K562 (cell line): ENCODE data around the gene LIN9. TPM values are rescaled to one million over a fixed set of nuclear protein-coding genes. Genes with fewer than 3 reads are reported as not detected.
A peak's percentile ranks its signal among the peaks of the same experiment; 100 is the strongest.

Source experiments
- CHCHD3 ChIP-seq: fragments of 250-450 bp; sonication (Bioruptor Pico); IDR thresholded peaks from 2 replicates; pipeline ENCODE4 v2.1.2; 2022; ENCODE audit warnings: mild to moderate bottlenecking
- CHD2 ChIP-seq: IDR thresholded peaks from 2 replicates; pipeline ENCODE4 v1.6.1; 2011; ENCODE audit warnings: low read depth, low read length
- SMARCB1 ChIP-seq: IDR thresholded peaks from 2 replicates; pipeline ENCODE4 v1.6.1; 2011; ENCODE audit warnings: improper control_type of control experiment, low read depth; ENCODE audit not compliant: insufficient read length
- SMARCE1 ChIP-seq: fragments of 450-650 bp; IDR thresholded peaks from 2 replicates; pipeline ENCODE4 v1.7.1; 2016; ENCODE audit warnings: mild to moderate bottlenecking
- TSC22D4 ChIP-seq: fragments of 450-650 bp; IDR thresholded peaks from 2 replicates; pipeline ENCODE4 v1.6.1; 2016; ENCODE audit warnings: missing genetic modification characterization, missing biosample characterization, control low read depth
- ZNF436 ChIP-seq: fragments of 250-450, 450-650 bp; sonication (Bioruptor Pico); formaldehyde crosslinking; IDR thresholded peaks from 2 replicates; pipeline ENCODE4 v1.7.0; 2020; ENCODE audit warnings: mild to moderate bottlenecking
- ZNF445 ChIP-seq: fragments of 250-450 bp; sonication (Bioruptor Pico); IDR thresholded peaks from 2 replicates; pipeline ENCODE4 v1.4.0; 2020; ENCODE audit warnings: low read depth, mild to moderate bottlenecking, moderate library complexity
- ZNF561 ChIP-seq: fragments of 450-650 bp; formaldehyde crosslinking; conservative IDR thresholded peaks from 2 replicates; pipeline ENCODE4 v1.4.0; 2020; ENCODE audit warnings: mild to moderate bottlenecking, moderate library complexity
- ZNF766 ChIP-seq: fragments of 200-800 bp; sonication (Bioruptor generic); conservative IDR thresholded peaks from 2 replicates; pipeline ENCODE4 v1.6.1; 2016; ENCODE audit warnings: missing genetic modification characterization, missing compliant biosample characterization
- polyA plus RNA-seq, 8 experiments: library from polyadenylated mRNA; depleted of rRNA in 4 of 8; stranded (reverse) in 5 of 8; unstranded in 3 of 8; fragments of >200 nt; fragmentation: Nextera tagmentation in 2 of 8; fragmentation: Illumina TruSeq in 1 of 8; extraction: Ambion mirVana in 2 of 8; extraction: Trizol in 1 of 8; gene quantifications; 2 replicates each; pipeline versions ENCODE4 v1.2.1 to v1.2.3, GENCODE V29; 2011 to 2014; ENCODE audit warnings: inconsistent platforms in 1 of 8, missing spikeins in 1 of 8
- total RNA-seq, 7 experiments: library from RNA; depleted of rRNA in 6 of 7; stranded (reverse); fragments of >200 nt in 6 of 7; fragmentation: Illumina TruSeq in 2 of 7; extraction: Trizol in 2 of 7; gene quantifications; 2 replicates each; pipeline versions ENCODE4 v1.2.1 to v1.2.3, GENCODE V29; 2011 to 2021; ENCODE audit warnings: low replicate concordance in 1 of 7
- TF ChIP-seq, protein P1 (sequence below): fragments of 450-650 bp; IDR thresholded peaks from 2 replicates; pipeline ENCODE4 v1.6.1; 2016; ENCODE audit warnings: mild to moderate bottlenecking, moderate library complexity
- TF ChIP-seq, protein P2 (sequence below): sonication (generic); formaldehyde crosslinking; IDR thresholded peaks from 2 replicates; pipeline ENCODE4 v1.8.1; 2023; ENCODE audit warnings: mild to moderate bottlenecking, missing genetic modification reagents
- TF ChIP-seq, protein P3 (sequence below): fragments of 250-450 bp; sonication (Bioruptor Pico); IDR thresholded peaks from 2 replicates; pipeline ENCODE4 v1.5.0; 2020; ENCODE audit warnings: mild to moderate bottlenecking

The LIN9 gene
- total and polyA plus RNA-seq, 9 of the 15 experiments (the other 6 are each of a cell fraction or from before 2014, with no cell fraction given) = 18.8 to 33.0 (median 25.5) TPM

DNA sequence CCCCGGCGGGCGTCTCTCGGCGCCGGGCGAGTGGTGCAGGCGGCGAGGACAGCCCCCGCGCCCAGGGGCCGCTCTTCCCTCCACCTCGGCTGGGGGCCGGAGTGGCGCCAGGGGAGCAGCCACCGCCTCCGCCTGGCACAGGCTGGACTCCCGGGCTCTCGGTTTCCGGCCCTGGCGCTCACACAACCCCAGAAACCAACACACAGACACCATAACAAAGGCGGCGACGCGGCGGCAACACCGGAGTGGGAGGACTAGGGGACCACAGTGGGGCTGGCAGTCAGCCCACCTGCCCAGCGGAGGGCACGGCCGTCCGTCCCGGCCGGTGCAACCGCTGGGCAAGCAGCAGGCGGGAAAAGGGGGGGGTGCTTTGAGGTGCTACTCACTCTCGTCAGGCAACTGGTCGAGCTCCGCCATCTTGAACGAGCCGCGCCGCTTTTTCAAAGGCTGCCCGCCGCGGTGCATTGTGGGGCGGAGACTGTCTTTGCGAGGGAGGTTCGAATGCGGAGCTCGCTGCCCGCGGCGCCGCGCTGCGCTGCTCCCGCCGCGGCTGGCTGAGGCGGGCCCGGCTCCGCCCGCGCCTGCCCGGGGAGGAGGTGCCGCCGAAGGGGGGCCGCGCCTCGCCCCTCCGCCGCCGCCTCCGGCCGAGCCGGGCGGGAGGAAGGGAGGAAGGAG, at the start of gene LIN9 (continued):
- TF ChIP-seq ZNF561 (CRISPR knock-in tag) = no peak
- TF ChIP-seq ZNF445 (CRISPR knock-in tag) = no peak
- TF ChIP-seq, protein P1, sequence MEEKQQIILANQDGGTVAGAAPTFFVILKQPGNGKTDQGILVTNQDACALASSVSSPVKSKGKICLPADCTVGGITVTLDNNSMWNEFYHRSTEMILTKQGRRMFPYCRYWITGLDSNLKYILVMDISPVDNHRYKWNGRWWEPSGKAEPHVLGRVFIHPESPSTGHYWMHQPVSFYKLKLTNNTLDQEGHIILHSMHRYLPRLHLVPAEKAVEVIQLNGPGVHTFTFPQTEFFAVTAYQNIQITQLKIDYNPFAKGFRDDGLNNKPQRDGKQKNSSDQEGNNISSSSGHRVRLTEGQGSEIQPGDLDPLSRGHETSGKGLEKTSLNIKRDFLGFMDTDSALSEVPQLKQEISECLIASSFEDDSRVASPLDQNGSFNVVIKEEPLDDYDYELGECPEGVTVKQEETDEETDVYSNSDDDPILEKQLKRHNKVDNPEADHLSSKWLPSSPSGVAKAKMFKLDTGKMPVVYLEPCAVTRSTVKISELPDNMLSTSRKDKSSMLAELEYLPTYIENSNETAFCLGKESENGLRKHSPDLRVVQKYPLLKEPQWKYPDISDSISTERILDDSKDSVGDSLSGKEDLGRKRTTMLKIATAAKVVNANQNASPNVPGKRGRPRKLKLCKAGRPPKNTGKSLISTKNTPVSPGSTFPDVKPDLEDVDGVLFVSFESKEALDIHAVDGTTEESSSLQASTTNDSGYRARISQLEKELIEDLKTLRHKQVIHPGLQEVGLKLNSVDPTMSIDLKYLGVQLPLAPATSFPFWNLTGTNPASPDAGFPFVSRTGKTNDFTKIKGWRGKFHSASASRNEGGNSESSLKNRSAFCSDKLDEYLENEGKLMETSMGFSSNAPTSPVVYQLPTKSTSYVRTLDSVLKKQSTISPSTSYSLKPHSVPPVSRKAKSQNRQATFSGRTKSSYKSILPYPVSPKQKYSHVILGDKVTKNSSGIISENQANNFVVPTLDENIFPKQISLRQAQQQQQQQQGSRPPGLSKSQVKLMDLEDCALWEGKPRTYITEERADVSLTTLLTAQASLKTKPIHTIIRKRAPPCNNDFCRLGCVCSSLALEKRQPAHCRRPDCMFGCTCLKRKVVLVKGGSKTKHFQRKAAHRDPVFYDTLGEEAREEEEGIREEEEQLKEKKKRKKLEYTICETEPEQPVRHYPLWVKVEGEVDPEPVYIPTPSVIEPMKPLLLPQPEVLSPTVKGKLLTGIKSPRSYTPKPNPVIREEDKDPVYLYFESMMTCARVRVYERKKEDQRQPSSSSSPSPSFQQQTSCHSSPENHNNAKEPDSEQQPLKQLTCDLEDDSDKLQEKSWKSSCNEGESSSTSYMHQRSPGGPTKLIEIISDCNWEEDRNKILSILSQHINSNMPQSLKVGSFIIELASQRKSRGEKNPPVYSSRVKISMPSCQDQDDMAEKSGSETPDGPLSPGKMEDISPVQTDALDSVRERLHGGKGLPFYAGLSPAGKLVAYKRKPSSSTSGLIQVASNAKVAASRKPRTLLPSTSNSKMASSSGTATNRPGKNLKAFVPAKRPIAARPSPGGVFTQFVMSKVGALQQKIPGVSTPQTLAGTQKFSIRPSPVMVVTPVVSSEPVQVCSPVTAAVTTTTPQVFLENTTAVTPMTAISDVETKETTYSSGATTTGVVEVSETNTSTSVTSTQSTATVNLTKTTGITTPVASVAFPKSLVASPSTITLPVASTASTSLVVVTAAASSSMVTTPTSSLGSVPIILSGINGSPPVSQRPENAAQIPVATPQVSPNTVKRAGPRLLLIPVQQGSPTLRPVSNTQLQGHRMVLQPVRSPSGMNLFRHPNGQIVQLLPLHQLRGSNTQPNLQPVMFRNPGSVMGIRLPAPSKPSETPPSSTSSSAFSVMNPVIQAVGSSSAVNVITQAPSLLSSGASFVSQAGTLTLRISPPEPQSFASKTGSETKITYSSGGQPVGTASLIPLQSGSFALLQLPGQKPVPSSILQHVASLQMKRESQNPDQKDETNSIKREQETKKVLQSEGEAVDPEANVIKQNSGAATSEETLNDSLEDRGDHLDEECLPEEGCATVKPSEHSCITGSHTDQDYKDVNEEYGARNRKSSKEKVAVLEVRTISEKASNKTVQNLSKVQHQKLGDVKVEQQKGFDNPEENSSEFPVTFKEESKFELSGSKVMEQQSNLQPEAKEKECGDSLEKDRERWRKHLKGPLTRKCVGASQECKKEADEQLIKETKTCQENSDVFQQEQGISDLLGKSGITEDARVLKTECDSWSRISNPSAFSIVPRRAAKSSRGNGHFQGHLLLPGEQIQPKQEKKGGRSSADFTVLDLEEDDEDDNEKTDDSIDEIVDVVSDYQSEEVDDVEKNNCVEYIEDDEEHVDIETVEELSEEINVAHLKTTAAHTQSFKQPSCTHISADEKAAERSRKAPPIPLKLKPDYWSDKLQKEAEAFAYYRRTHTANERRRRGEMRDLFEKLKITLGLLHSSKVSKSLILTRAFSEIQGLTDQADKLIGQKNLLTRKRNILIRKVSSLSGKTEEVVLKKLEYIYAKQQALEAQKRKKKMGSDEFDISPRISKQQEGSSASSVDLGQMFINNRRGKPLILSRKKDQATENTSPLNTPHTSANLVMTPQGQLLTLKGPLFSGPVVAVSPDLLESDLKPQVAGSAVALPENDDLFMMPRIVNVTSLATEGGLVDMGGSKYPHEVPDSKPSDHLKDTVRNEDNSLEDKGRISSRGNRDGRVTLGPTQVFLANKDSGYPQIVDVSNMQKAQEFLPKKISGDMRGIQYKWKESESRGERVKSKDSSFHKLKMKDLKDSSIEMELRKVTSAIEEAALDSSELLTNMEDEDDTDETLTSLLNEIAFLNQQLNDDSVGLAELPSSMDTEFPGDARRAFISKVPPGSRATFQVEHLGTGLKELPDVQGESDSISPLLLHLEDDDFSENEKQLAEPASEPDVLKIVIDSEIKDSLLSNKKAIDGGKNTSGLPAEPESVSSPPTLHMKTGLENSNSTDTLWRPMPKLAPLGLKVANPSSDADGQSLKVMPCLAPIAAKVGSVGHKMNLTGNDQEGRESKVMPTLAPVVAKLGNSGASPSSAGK = no peak
- TF ChIP-seq SMARCB1 = no peak
- TF ChIP-seq, protein P2, sequence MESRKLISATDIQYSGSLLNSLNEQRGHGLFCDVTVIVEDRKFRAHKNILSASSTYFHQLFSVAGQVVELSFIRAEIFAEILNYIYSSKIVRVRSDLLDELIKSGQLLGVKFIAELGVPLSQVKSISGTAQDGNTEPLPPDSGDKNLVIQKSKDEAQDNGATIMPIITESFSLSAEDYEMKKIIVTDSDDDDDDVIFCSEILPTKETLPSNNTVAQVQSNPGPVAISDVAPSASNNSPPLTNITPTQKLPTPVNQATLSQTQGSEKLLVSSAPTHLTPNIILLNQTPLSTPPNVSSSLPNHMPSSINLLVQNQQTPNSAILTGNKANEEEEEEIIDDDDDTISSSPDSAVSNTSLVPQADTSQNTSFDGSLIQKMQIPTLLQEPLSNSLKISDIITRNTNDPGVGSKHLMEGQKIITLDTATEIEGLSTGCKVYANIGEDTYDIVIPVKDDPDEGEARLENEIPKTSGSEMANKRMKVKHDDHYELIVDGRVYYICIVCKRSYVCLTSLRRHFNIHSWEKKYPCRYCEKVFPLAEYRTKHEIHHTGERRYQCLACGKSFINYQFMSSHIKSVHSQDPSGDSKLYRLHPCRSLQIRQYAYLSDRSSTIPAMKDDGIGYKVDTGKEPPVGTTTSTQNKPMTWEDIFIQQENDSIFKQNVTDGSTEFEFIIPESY = 0 out of 2 replicates have a peak, but pooled peaks have one; percentile 4
- TF ChIP-seq, protein P3, sequence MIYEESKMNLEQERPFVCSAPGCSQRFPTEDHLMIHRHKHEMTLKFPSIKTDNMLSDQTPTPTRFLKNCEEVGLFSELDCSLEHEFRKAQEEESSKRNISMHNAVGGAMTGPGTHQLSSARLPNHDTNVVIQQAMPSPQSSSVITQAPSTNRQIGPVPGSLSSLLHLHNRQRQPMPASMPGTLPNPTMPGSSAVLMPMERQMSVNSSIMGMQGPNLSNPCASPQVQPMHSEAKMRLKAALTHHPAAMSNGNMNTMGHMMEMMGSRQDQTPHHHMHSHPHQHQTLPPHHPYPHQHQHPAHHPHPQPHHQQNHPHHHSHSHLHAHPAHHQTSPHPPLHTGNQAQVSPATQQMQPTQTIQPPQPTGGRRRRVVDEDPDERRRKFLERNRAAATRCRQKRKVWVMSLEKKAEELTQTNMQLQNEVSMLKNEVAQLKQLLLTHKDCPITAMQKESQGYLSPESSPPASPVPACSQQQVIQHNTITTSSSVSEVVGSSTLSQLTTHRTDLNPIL (CRISPR knock-in tag) = no peak
- TF ChIP-seq TSC22D4 (tag) = no peak
- no peak for TF ChIP-seq ZNF436 (CRISPR knock-in tag)
- TF ChIP-seq CHD2 = no peak; the same call in 1 of the 2 replicates
- no peak for TF ChIP-seq ZNF766 (CRISPR knock-in tag)
- no peak for TF ChIP-seq SMARCE1
- TF ChIP-seq CHCHD3 = 0 out of 2 replicates have a peak, but pooled peaks have one; percentile 11
